Measurements from ENCODE around the gene CPTP. TPM values are rescaled to one million over a fixed set of nuclear protein-coding genes. Genes with fewer than 3 reads are reported as not detected.

CPTP gene
- total and polyA plus RNA-seq, 10 of the 15 experiments (the other 5 are each of a cell fraction or from before 2014, with no cell fraction given), result 0.06 to 24.3 (median 10.0) TPM

DNA sequence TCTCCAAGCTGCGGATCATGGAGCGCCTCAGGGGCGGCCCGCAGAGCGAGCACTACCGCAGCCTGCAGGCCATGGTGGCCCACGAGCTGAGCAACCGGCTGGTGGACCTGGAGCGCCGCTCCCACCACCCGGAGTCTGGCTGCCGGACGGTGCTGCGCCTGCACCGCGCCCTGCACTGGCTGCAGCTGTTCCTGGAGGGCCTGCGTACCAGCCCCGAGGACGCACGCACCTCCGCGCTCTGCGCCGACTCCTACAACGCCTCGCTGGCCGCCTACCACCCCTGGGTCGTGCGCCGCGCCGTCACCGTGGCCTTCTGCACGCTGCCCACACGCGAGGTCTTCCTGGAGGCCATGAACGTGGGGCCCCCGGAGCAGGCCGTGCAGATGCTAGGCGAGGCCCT is 2.7 kb downstream of the CPTP start:
- ATAC-seq (no peak), DNase-seq (ENCODE audit: low read depth, low spot score) (no peak), FAIRE-seq (no peak)
- RAD21 ChIA-PET (ENCODE audit: unreplicated experiment), result no interaction called here
- H3K9ac ChIP-seq (ENCODE audit: control insufficient read depth, insufficient read depth, low read length), result no peak overlapping the region
- no peak overlapping the region for H3K4me2 ChIP-seq (ENCODE audit: control insufficient read depth, insufficient read depth)
- CTCF ChIA-PET, result no interaction called here
- H3K79me2 ChIP-seq (ENCODE audit: control insufficient read depth, insufficient read depth, low read length), result peaks cover 29% of the 10 kb centered on the region
- intact Hi-C loops (cut with micrococcal nuclease; ENCODE audit: unreplicated experiment) (no loop called here), in situ Hi-C loops (cut with MboI) (no loop called here)
- TF ChIP-seq, protein P1, sequence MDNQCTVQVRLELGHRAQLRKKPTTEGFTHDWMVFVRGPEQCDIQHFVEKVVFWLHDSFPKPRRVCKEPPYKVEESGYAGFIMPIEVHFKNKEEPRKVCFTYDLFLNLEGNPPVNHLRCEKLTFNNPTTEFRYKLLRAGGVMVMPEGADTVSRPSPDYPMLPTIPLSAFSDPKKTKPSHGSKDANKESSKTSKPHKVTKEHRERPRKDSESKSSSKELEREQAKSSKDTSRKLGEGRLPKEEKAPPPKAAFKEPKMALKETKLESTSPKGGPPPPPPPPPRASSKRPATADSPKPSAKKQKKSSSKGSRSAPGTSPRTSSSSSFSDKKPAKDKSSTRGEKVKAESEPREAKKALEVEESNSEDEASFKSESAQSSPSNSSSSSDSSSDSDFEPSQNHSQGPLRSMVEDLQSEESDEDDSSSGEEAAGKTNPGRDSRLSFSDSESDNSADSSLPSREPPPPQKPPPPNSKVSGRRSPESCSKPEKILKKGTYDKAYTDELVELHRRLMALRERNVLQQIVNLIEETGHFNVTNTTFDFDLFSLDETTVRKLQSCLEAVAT (IDR thresholded peaks at IDR 0.05), result no peak
- TF ChIP-seq, protein P2, sequence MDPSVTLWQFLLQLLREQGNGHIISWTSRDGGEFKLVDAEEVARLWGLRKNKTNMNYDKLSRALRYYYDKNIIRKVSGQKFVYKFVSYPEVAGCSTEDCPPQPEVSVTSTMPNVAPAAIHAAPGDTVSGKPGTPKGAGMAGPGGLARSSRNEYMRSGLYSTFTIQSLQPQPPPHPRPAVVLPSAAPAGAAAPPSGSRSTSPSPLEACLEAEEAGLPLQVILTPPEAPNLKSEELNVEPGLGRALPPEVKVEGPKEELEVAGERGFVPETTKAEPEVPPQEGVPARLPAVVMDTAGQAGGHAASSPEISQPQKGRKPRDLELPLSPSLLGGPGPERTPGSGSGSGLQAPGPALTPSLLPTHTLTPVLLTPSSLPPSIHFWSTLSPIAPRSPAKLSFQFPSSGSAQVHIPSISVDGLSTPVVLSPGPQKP (IDR thresholded peaks at IDR 0.05; ENCODE audit: low read depth, low read length), result no peak
- TF ChIP-seq, protein P3, sequence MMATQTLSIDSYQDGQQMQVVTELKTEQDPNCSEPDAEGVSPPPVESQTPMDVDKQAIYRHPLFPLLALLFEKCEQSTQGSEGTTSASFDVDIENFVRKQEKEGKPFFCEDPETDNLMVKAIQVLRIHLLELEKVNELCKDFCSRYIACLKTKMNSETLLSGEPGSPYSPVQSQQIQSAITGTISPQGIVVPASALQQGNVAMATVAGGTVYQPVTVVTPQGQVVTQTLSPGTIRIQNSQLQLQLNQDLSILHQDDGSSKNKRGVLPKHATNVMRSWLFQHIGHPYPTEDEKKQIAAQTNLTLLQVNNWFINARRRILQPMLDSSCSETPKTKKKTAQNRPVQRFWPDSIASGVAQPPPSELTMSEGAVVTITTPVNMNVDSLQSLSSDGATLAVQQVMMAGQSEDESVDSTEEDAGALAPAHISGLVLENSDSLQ (IDR thresholded peaks at IDR 0.05), result no peak
- no peak for TF ChIP-seq NBN (IDR thresholded peaks at IDR 0.05)
- no peak overlapping the region for H3K4me3 ChIP-seq
- no peaks in the 10 kb centered on the region for H3K27me3 ChIP-seq (replicated peaks in 1 of 2; ENCODE audit: control insufficient read depth in 2 of 2, insufficient read depth in 2 of 2, low read length in 1 of 2)
- peaks cover 10% of the 10 kb centered on the region for H3K4me1 ChIP-seq (ENCODE audit: control insufficient read depth, insufficient read depth, low read length)
- H3K27ac ChIP-seq (ENCODE audit: control insufficient read depth, insufficient read depth), result no peak overlapping the region
- H2AFZ ChIP-seq (ENCODE audit: control insufficient read depth, low read depth, low read length), result no peak overlapping the region
- H4K20me1 ChIP-seq (ENCODE audit: control insufficient read depth, insufficient read depth), result no peaks in the 10 kb centered on the region
- WGBS (ENCODE audit: insufficient coverage, insufficient replicate concordance, low lambda C conversion rate, missing lambda C conversion rate), result 92% methylated on average over 35 of the region's 40 CpGs
- H3K9me3 ChIP-seq (replicated peaks; ENCODE audit: control insufficient read depth, insufficient read depth, low read length), result no peaks in the 10 kb centered on the region
- no peaks in the 10 kb centered on the region for H3K36me3 ChIP-seq (ENCODE audit: control insufficient read depth in 2 of 2, insufficient read depth in 2 of 2, low read length in 1 of 2)
- SMC1A ChIA-PET (ENCODE audit: uncharacterized antibody, unreplicated experiment), result no interaction called here
- POLR2A ChIA-PET, result no interaction called here
- no TSS peak for BruUV-seq (replicated peaks)

Measured in GM12878 (cell line).